H1 (cell line): ENCODE results near the gene DNAI1. TPM values are rescaled to one million over a fixed set of nuclear protein-coding genes. Genes with fewer than 3 reads are reported as not detected.

Source experiments
- CTCF ChIA-PET: fragments of 300-600 bp; sonication (Branson Sonifier 250); formaldehyde crosslinking; loops from one replicate; lab custom pipeline; 2021; ENCODE audit not compliant: partially characterized antibody; lab: Charles Lee
- POLR2A ChIA-PET: fragments of 300-600 bp; sonication (Branson Sonifier 250); formaldehyde crosslinking; loops from one replicate; lab custom pipeline; 2021; ENCODE audit warnings: inconsistent platforms; ENCODE audit not compliant: partially characterized antibody; lab: Charles Lee
- DNase-seq, 2 experiments: peaks; one replicate each; pipeline versions ENCODE4 v3.0.0 to v3.0.0-alpha.2; 2010 to 2022; ENCODE audit warnings: low spot score in 2 of 2, low read depth in 1 of 2, mixed read lengths in 1 of 2
- FAIRE-seq: peaks from 2 replicates; lab custom pipeline; 2011; peaks lifted over from hg19 to GRCh38; lab: Jason Lieb, UNC
- H2AFZ ChIP-seq: 2 replicates; pipeline ENCODE4 v1.8.1; 2012; ENCODE audit warnings: low read length, inconsistent platforms
- H2AK5ac ChIP-seq: 2 replicates; pipeline ENCODE4 v1.6.1; 2013; ENCODE audit warnings: low read depth, low read length
- H2BK120ac ChIP-seq: replicated peaks from 2 replicates; pipeline ENCODE3; 2013; ENCODE audit warnings: low read depth, low read length, inconsistent platforms
- H2BK12ac ChIP-seq: 2 replicates; pipeline ENCODE4 v1.6.1; 2013; ENCODE audit warnings: low read depth, low read length
- H2BK15ac ChIP-seq: 2 replicates; pipeline ENCODE4 v1.6.1; 2013; ENCODE audit warnings: low read length
- H2BK20ac ChIP-seq: 2 replicates; pipeline ENCODE4 v1.6.1; 2013; ENCODE audit warnings: low read length
- H2BK5ac ChIP-seq: 2 replicates; pipeline ENCODE4 v1.6.1; 2013; ENCODE audit warnings: low read depth, low read length
- H3K14ac ChIP-seq: 2 replicates; pipeline ENCODE4 v1.6.1; 2013; ENCODE audit warnings: inconsistent platforms; ENCODE audit not compliant: insufficient read length
- H3K18ac ChIP-seq: 2 replicates; pipeline ENCODE4 v1.6.1; 2013; ENCODE audit warnings: low read length; ENCODE audit errors: extremely low read depth
- H3K23ac ChIP-seq: 2 replicates; pipeline ENCODE4 v1.6.1; 2013; ENCODE audit warnings: inconsistent platforms; ENCODE audit not compliant: insufficient read length
- H3K23me2 ChIP-seq: 2 replicates; pipeline ENCODE4 v1.6.1; 2013; ENCODE audit warnings: low read depth, low read length
- H3K27ac ChIP-seq: 2 replicates; pipeline ENCODE4 v1.6.1; 2011; ENCODE audit warnings: low read depth, low read length, inconsistent platforms
- H3K27me3 ChIP-seq, 4 experiments: replicated peaks in 1 of 4; 1 replicate in 1 of 4; 2 replicates in 3 of 4; pipeline versions ENCODE4 v1.6.1 to v1.8.1; 2011 to 2013; ENCODE audit warnings: low read length in 3 of 4, mild to moderate bottlenecking in 3 of 4, inconsistent platforms in 2 of 4, mixed read lengths in 2 of 4, moderate library complexity in 1 of 4; ENCODE audit not compliant: control insufficient read depth in 3 of 4, insufficient read depth in 3 of 4; ENCODE audit errors: extremely low read depth in 1 of 4
- H3K36me3 ChIP-seq, 4 experiments: 2 replicates each; pipeline versions ENCODE4 v1.6.1 to v1.8.1; 2011 to 2013; ENCODE audit warnings: mild to moderate bottlenecking in 4 of 4, low read length in 3 of 4, moderate library complexity in 2 of 4, control low read depth in 1 of 4, inconsistent platforms in 1 of 4; ENCODE audit not compliant: insufficient read depth in 4 of 4, control insufficient read depth in 2 of 4
- H3K4ac ChIP-seq: replicated peaks from 2 replicates; pipeline ENCODE3; 2013; ENCODE audit warnings: low read length, low read depth, mixed read lengths, inconsistent platforms; ENCODE audit not compliant: insufficient read length
- H3K4me1 ChIP-seq, 4 experiments: replicated peaks in 1 of 4; 1 replicate in 1 of 4; 2 replicates in 3 of 4; pipeline versions ENCODE4 v1.6.1 to v1.8.1; 2011 to 2013; ENCODE audit warnings: low read length in 3 of 4, inconsistent platforms in 2 of 4, mixed read lengths in 1 of 4; ENCODE audit not compliant: insufficient read depth in 4 of 4, control insufficient read depth in 3 of 4
- H3K4me2 ChIP-seq, 2 experiments: 2 replicates each; pipeline versions ENCODE4 v1.6.1 to v1.8.1; 2011 to 2013; ENCODE audit warnings: low read depth in 2 of 2, low read length in 2 of 2, control low read depth in 1 of 2, inconsistent platforms in 1 of 2, mild to moderate bottlenecking in 1 of 2; ENCODE audit not compliant: insufficient read depth in 1 of 2
- H3K4me3 ChIP-seq, 4 experiments: fragments of 200-600, 300-600 bp in 1 of 4; sonication (generic), shearing (Covaris generic), sonication (Bioruptor Twin) in 1 of 4; 2 replicates each; pipeline versions ENCODE4 v1.5.1 to v1.8.1; 2011 to 2016; ENCODE audit warnings: low read length in 4 of 4, low read depth in 3 of 4, control low read depth in 2 of 4, inconsistent platforms in 2 of 4, mild to moderate bottlenecking in 2 of 4, mixed read lengths in 1 of 4, moderate library complexity in 1 of 4; ENCODE audit not compliant: insufficient read depth in 2 of 4; ENCODE audit errors: extremely low read depth in 1 of 4
- H3K56ac ChIP-seq: replicated peaks from 2 replicates; pipeline ENCODE3; 2013; ENCODE audit warnings: low read depth, mild to moderate bottlenecking, mixed read lengths, low read length, inconsistent platforms; ENCODE audit not compliant: insufficient read length
- H3K79me1 ChIP-seq: 2 replicates; pipeline ENCODE4 v1.6.1; 2013; ENCODE audit warnings: low read depth, low read length, control low read depth
- H3K79me2 ChIP-seq, 2 experiments: 2 replicates each; pipeline versions ENCODE4 v1.6.1 to v1.8.1; 2012 to 2013; ENCODE audit warnings: low read length in 2 of 2, mild to moderate bottlenecking in 2 of 2, inconsistent platforms in 1 of 2; ENCODE audit not compliant: insufficient read depth in 2 of 2, control insufficient read depth in 1 of 2
- H3K9ac ChIP-seq, 4 experiments: replicated peaks in 1 of 4; 1 replicate in 1 of 4; 2 replicates in 3 of 4; pipeline versions ENCODE4 v1.6.1 to v1.8.1; 2011 to 2013; ENCODE audit warnings: low read depth in 3 of 4, low read length in 3 of 4, control low read depth in 2 of 4, mild to moderate bottlenecking in 2 of 4, moderate library complexity in 2 of 4, inconsistent platforms in 1 of 4; ENCODE audit errors: extremely low read depth in 1 of 4
- H3K9me3 ChIP-seq, 2 experiments: 2 replicates each; pipeline versions ENCODE4 v1.6.1 to v1.8.1; 2012 to 2013; ENCODE audit warnings: mild to moderate bottlenecking in 2 of 2, moderate library complexity in 2 of 2, control low read depth in 1 of 2, inconsistent platforms in 1 of 2, low read depth in 1 of 2, low read length in 1 of 2, mixed read lengths in 1 of 2; ENCODE audit not compliant: insufficient read depth in 2 of 2
- H4K20me1 ChIP-seq, 2 experiments: replicated peaks in 1 of 2; 2 replicates each; pipeline versions ENCODE3 to v1.8.1; 2011 to 2013; ENCODE audit warnings: inconsistent platforms in 2 of 2, low read length in 2 of 2, mild to moderate bottlenecking in 1 of 2; ENCODE audit not compliant: insufficient read depth in 2 of 2, control insufficient read depth in 1 of 2
- H4K5ac ChIP-seq: 2 replicates; pipeline ENCODE4 v1.6.1; 2013; ENCODE audit warnings: low read length, low read depth, mixed read lengths, inconsistent platforms; ENCODE audit not compliant: insufficient read length
- H4K8ac ChIP-seq: 2 replicates; pipeline ENCODE4 v1.8.0; 2013; ENCODE audit warnings: mild to moderate bottlenecking, moderate library complexity, low read length, inconsistent platforms; ENCODE audit not compliant: insufficient read depth; ENCODE audit errors: extremely low read depth
- H4K91ac ChIP-seq: replicated peaks from 2 replicates; pipeline ENCODE3; 2013; ENCODE audit warnings: low read length, mixed read lengths, inconsistent platforms; ENCODE audit not compliant: insufficient read length
- CTBP2 ChIP-seq: IDR thresholded peaks from 2 replicates; pipeline ENCODE4 v1.7.0; 2011; ENCODE audit warnings: borderline replicate concordance, mild to moderate bottlenecking, moderate library complexity, mixed read lengths, low read length; ENCODE audit not compliant: insufficient read depth, insufficient read length
- whole genome bisulfite sequencing, 2 experiments: shearing (Covaris generic) in 1 of 2; methylation state at CpG; one replicate each; pipeline versions ENCODE4 v1.1.6 to v1.1.7; 2013 to 2015; ENCODE audit warnings: low lambda C conversion rate in 2 of 2, mixed read lengths in 2 of 2, inconsistent platforms in 1 of 2, low coverage in 1 of 2, missing lambda C conversion rate in 1 of 2; ENCODE audit not compliant: insufficient replicate concordance in 2 of 2, insufficient coverage in 1 of 2, insufficient read length in 1 of 2; ENCODE audit errors: extremely low coverage in 1 of 2, missing lambda C conversion rate in 1 of 2; 5-methylcytosine and 5-hydroxymethylcytosine counted together
- polyA plus RNA-seq, 7 experiments: library from polyadenylated mRNA; depleted of rRNA in 3 of 7; stranded (reverse) in 5 of 7; unstranded in 2 of 7; fragments of >200 nt in 5 of 7; fragments of 200-250 nt in 2 of 7; gene quantifications; 1 replicate in 5 of 7; 2 replicates in 1 of 7; 4 replicates in 1 of 7; pipeline versions ENCODE4 v1.2.1 to v1.2.3, GENCODE V29; 2011 to 2013; ENCODE audit warnings: missing spikeins in 2 of 7, mixed read lengths in 2 of 7
- total RNA-seq: library from RNA; stranded (reverse); fragmentation: NEBNext Ultra II Directional; extraction: Animal tissue kit (Norgen Biotek cat#: 25700); gene quantifications from 2 replicates; pipeline ENCODE4 v1.2.1, GENCODE V29; 2021

Gene DNAI1
- total and polyA plus RNA-seq, 2 of the 8 experiments (the other 6 are each of a cell fraction or from before 2014, with no cell fraction given), result 0.37 to 0.54 TPM

DNA sequence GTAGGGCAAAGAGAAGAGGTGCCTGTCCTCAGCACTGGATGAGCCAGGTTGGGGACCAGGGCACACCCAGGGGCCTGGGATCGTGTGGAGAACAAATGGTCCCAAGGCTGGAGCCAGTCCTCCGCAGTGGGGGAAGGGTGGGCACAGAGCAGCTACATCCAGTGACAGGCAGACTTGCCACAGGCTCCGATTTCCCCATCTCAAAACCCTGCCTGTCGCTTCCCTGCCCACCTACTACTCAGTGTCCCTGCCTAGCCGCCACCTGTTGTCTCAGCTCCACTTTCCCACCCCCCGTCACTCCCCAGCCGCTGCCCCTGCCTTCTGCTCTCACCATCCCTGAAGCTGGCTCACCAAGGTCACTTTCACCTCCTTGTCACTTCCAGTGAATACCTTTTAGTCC, 78.1 kb downstream of the DNAI1 start:
- H3K23ac ChIP-seq, result no peak overlapping the region
- WGBS, 2 experiments, result 82% methylated on average over 7 of the region's 7 CpGs; no CpG with 5 or more reads in 1 of the 2 experiments
- no peaks in the 10 kb centered on the region for H3K23me2 ChIP-seq
- no peaks in the 10 kb centered on the region; a peak in 2 of 7 replicates for H3K27me3 ChIP-seq
- H2BK120ac ChIP-seq, result no peak overlapping the region
- H3K4me3 ChIP-seq, result no peak overlapping the region
- H2BK5ac ChIP-seq, result no peak overlapping the region
- no peaks in the 10 kb centered on the region for H3K79me1 ChIP-seq
- 0 out of 7 replicates have a peak, but pooled peaks cover 0 to 3% (median 0%) of the 10 kb centered on the region in 4 experiments for H3K4me1 ChIP-seq
- H3K79me2 ChIP-seq, result no peaks in the 10 kb centered on the region
- no peak overlapping the region for H3K9ac ChIP-seq
- ChIA-PET POLR2A (interaction anchor here (1.3 kb wide), 1 partner anchor 74 kb away, joined by 3 read pairs; no protein-coding TSS in a partner anchor), CTCF (interaction anchor here (0.7 to 2.1 kb wide), 11 partner anchors 10 to 134 kb away, joined by 3 to 14 read pairs (median 4); no protein-coding TSS in a partner anchor)
- no peak overlapping the region for H2BK12ac ChIP-seq
- no peak for DNase-seq
- H2BK20ac ChIP-seq, result no peak overlapping the region
- no peaks in the 10 kb centered on the region for H3K36me3 ChIP-seq
- H3K4ac ChIP-seq, result no peak overlapping the region
- no peak overlapping the region for H2AK5ac ChIP-seq
- peak overlapping the region; percentile 66 for H4K91ac ChIP-seq
- H3K56ac ChIP-seq, result no peak overlapping the region
- no peak overlapping the region for H2BK15ac ChIP-seq
- TF ChIP-seq CTBP2, result no peak
- H3K14ac ChIP-seq, result no peak overlapping the region
- H2AFZ ChIP-seq, result no peak overlapping the region
- H4K8ac ChIP-seq, result no peak overlapping the region; the same call in 1 of the 2 replicates
- H3K4me2 ChIP-seq, result no peak overlapping the region
- H3K9me3 ChIP-seq, result peaks cover 9 to 18% of the 10 kb centered on the region in 2 experiments; a peak in 3 of 4 replicates
- no peaks in the 10 kb centered on the region for H4K20me1 ChIP-seq
- FAIRE-seq, result no peak
- no peak overlapping the region; the same call in 1 of the 2 replicates for H3K18ac ChIP-seq
- no peak overlapping the region for H3K27ac ChIP-seq
- H4K5ac ChIP-seq, result no peak overlapping the region
